Loucy (cell line): Measurements from ENCODE around the gene SLC35B2.

Experiments used
- CTCF ChIP-seq: fragments of 200-600 bp; sonication (generic); conservative IDR thresholded peaks from 2 replicates; pipeline ENCODE4 v1.5.1; 2014; ENCODE audit warnings: mild to moderate bottlenecking, antibody characterized with exemption, low read length
- EZH2phosphoT487 ChIP-seq: fragments of 200-600 bp; IDR thresholded peaks from 2 replicates; pipeline ENCODE4 v1.6.1; 2018; ENCODE audit warnings: antibody characterized with exemption, mild to moderate bottlenecking, moderate library complexity, borderline replicate concordance

GRCh38 chr6:44228836-44229235 is 28.5 kb downstream of the SLC35B2 start:
- TF ChIP-seq CTCF (no peak), EZH2phosphoT487 (no peak)
